Gastroesophageal sphincter (tissue), 4 donors: ENCODE results near the gene P3H1. TPM values are rescaled to one million over a fixed set of nuclear protein-coding genes. Genes with fewer than 3 reads are reported as not detected.
A peak's percentile ranks its signal among the peaks of the same experiment; 100 is the strongest.

ENCODE experiments used
- ATAC-seq: fragments of 150-250 bp; one replicate; pipeline ENCODE4 v1.9.1; 2016; ENCODE audit warnings: mild to moderate bottlenecking, moderate library complexity
- H3K27ac ChIP-seq, 4 donors: fragments of 200-600 bp; sonication (generic) in 3 of 4; 1 replicate in 3 of 4; 2 replicates in 1 of 4; pipeline ENCODE4 v1.5.1; 2016 to 2019
- H3K27me3 ChIP-seq: fragments of 200-600 bp; sonication (generic); one replicate; pipeline ENCODE4 v1.5.1; 2019
- H3K36me3 ChIP-seq, 2 donors: fragments of 200-600 bp; sonication (generic); one replicate each; pipeline ENCODE4 v1.5.1; 2019; ENCODE audit warnings: control low read depth in 1 of 2
- H3K4me1 ChIP-seq, 3 donors: fragments of 200-600 bp; sonication (generic); 1 replicate in 2 of 3; 2 replicates in 1 of 3; pipeline ENCODE4 v1.5.1; 2016 to 2019; ENCODE audit warnings: control low read depth in 2 of 3
- H3K4me3 ChIP-seq, 2 donors: fragments of 200-600 bp; sonication (generic); one replicate each; pipeline ENCODE4 v1.5.1; 2019; ENCODE audit warnings: mild to moderate bottlenecking in 1 of 2, moderate library complexity in 1 of 2
- H3K9me3 ChIP-seq, 3 donors: fragments of 200-600 bp; sonication (generic); one replicate each; pipeline ENCODE4 v1.5.1; 2017 to 2019; ENCODE audit warnings: control low read depth in 2 of 3
- EP300 ChIP-seq: sonication (generic); formaldehyde crosslinking; IDR thresholded peaks from one replicate; pipeline ENCODE4 v1.6.1; 2017; ENCODE audit warnings: antibody characterized with exemption, mild to moderate bottlenecking
- POLR2A ChIP-seq, 2 donors: fragments of 450-650 bp; IDR thresholded peaks; one replicate each; pipeline ENCODE4 v1.6.1; 2017; ENCODE audit warnings: antibody characterized with exemption in 2 of 2, mild to moderate bottlenecking in 2 of 2, moderate library complexity in 1 of 2
- POLR2AphosphoS5 ChIP-seq: sonication (generic); formaldehyde crosslinking; IDR thresholded peaks from one replicate; pipeline ENCODE4 v1.6.1; 2017; ENCODE audit warnings: antibody characterized with exemption
- WGBS, 2 donors: methylation state at CpG; one replicate each; pipeline ENCODE4 v1.1.5; 2018; ENCODE audit warnings: low coverage in 1 of 2; 5-methylcytosine and 5-hydroxymethylcytosine counted together
- total RNA-seq, 4 donors: library from RNA; depleted of rRNA; stranded (reverse); fragments of >200 nt; gene quantifications; one replicate each; pipeline ENCODE4 v1.1.0, GENCODE V29; 2016
- TF ChIP-seq, protein P1 (sequence below), 4 experiments: fragments of 200-600 bp in 2 of 4; fragments of 450-650 bp in 2 of 4; sonication (generic) in 1 of 4; IDR thresholded peaks; one replicate each; pipeline ENCODE4 v1.5.1; 2017 to 2019; ENCODE audit warnings: antibody characterized with exemption in 4 of 4, mild to moderate bottlenecking in 2 of 4, moderate library complexity in 2 of 4

Gene P3H1
- total RNA-seq, 4 donors from 2014 or later = 21.7 to 27.4 (median 23.0) TPM

DNA sequence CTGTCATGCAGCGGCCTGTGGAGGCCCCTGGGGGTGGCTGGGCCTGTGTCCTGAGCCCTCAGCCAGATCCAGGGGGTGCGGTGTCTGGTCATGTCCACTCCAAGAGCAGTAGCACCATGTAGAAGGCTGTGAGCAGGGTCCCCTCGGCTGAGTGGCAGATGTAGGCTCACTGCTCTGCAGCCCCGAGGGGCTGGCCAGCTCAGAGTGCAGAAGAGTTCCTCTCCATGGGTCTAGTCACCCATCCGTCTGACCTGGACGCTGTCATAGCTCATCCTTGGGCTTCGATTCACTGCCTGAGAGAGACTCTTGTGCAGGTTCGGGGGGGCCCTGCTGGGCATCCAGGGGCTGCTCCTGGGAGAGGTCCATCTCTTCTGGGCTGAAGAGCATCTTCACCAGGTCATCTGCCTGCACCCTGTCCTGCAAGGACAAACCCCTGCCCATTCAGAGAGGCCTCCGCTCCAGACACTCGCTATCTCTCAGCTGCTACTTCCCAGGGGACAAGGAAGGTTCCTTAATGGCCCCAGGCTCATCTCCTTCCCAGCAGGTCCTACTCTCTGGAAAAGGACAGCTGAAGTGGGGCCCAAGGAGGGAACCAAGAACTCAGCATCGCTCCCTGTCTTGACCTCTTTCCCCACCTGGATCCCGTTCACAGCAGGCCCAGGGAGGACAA lies 20.3 kb downstream of the P3H1 start:
- Histone ChIP-seq H3K4me1 (no peaks in the 10 kb centered on the region), H3K36me3 (peaks cover 0 to 56% of the 10 kb centered on the region in 2 donors), H3K27ac (no peak overlapping the region), H3K4me3 (no peak overlapping the region), H3K9me3 (no peaks in the 10 kb centered on the region), H3K27me3 (no peaks in the 10 kb centered on the region)
- TF ChIP-seq EP300 (no peak), POLR2A (IDR thresholded peaks at IDR 0.05) (no peak), POLR2AphosphoS5 (no peak)
- no peak for ATAC-seq
- WGBS, 2 donors = 80% methylated on average over 2 of the region's 12 CpGs; no CpG with 5 or more reads in 1 of the 2 donors

DNA sequence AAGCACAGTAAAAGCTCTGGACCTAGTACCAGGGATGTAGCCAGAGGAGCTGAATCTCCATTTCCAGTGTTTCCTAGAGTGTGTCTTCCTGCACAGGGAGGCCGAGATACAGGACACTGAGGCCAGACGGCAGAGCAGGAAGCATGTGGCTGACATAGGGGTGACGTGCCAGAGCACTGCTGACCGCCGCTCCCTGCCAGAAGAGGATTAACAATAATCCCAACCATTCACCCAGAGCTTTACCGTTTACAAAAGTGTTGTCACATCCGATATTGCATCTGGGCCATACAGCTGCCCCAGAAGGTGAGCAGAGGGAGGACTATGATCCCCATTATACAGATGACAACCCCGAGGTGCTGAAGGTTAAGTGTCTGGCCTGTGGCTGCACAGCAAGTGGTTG lies 21.0 kb downstream of the P3H1 start:
- no peaks in the 10 kb centered on the region for H3K4me1 ChIP-seq
- H3K9me3 ChIP-seq = no peaks in the 10 kb centered on the region
- TF ChIP-seq EP300 = no peak
- no peak for TF ChIP-seq POLR2A (IDR thresholded peaks at IDR 0.05)
- TF ChIP-seq POLR2AphosphoS5 = peak; percentile 51
- peak; percentile 50 for ATAC-seq
- H3K27ac ChIP-seq = no peak overlapping the region
- H3K4me3 ChIP-seq = no peak overlapping the region
- no peaks in the 10 kb centered on the region for H3K27me3 ChIP-seq
- peaks cover 0 to 53% of the 10 kb centered on the region in 2 donors for H3K36me3 ChIP-seq
- 39 to 80% methylated on average over 1 to 7 of the region's 8 CpGs for WGBS, 2 donors

DNA sequence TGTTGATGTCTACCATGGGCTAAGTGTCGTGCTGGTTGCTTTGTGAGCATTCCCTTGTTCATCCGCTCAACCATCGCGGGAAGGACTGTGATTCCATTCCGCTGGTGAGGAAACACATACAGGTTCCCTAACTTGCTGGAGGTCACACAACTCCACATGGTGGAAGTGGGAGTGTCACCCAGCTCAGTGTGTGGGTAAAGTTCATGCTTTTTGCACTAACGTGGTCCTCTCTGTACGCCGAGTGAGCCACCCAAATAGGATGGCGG lies 22.7 kb downstream of the P3H1 start:
- TF ChIP-seq EP300 (no peak), POLR2A (IDR thresholded peaks at IDR 0.05) (no peak), POLR2AphosphoS5 (no peak)
- TF ChIP-seq, protein P1, sequence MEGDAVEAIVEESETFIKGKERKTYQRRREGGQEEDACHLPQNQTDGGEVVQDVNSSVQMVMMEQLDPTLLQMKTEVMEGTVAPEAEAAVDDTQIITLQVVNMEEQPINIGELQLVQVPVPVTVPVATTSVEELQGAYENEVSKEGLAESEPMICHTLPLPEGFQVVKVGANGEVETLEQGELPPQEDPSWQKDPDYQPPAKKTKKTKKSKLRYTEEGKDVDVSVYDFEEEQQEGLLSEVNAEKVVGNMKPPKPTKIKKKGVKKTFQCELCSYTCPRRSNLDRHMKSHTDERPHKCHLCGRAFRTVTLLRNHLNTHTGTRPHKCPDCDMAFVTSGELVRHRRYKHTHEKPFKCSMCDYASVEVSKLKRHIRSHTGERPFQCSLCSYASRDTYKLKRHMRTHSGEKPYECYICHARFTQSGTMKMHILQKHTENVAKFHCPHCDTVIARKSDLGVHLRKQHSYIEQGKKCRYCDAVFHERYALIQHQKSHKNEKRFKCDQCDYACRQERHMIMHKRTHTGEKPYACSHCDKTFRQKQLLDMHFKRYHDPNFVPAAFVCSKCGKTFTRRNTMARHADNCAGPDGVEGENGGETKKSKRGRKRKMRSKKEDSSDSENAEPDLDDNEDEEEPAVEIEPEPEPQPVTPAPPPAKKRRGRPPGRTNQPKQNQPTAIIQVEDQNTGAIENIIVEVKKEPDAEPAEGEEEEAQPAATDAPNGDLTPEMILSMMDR (IDR thresholded peaks at IDR 0.05) = no peak
- Histone ChIP-seq H3K27me3 (no peaks in the 10 kb centered on the region), H3K4me1 (no peaks in the 10 kb centered on the region), H3K27ac (no peak overlapping the region), H3K36me3 (peaks cover 0 to 35% of the 10 kb centered on the region in 2 donors), H3K4me3 (no peak overlapping the region), H3K9me3 (no peaks in the 10 kb centered on the region)
- ATAC-seq = no peak
- WGBS, 2 donors = 93 to 94% methylated on average over 3 to 9 of the region's 9 CpGs

DNA sequence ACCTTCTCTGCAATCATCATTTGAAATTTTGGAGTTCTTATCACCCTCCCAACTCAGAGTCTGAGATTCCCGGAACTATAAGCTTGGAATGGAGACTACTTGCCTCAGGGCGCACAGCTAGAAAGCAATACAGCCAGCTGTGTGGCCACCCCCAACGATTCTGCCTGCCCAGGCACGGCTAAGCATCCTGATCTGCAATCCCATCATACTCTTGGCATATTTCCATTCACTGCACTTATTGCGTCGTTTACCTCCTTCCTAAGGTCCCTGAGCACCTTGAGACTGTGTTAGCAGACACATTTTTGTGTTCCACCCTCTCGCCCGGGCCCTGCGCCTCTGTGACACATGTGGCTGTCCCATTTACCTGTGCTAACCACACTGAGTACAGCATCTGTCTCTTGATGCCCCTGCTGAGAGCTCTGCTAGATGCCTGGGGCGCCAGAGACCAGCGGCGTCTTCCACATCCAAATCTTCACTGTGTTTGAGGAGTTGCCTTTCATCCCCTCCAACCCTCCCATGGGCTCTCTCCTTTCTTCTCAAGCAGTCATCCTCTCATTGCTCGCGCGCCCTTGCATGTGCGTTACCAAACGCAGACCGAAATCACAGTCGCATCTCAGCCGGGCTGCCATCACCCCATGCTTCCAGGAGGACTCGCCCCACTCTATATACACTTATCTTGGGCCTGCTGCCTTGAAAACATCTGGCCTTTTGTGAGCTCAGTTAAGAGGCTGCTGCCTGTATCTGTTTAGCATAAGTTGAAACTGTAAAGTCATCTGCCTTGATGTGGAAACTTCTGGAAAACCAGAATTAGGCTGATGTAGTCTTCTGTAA lies 23.3 kb downstream of the P3H1 start:
- no peak for TF ChIP-seq EP300
- TF ChIP-seq POLR2AphosphoS5 = no peak
- TF ChIP-seq, protein P1 (IDR thresholded peaks at IDR 0.05) = no peak
- TF ChIP-seq POLR2A (IDR thresholded peaks at IDR 0.05) = no peak
- no peaks in the 10 kb centered on the region for H3K9me3 ChIP-seq
- H3K27me3 ChIP-seq = no peaks in the 10 kb centered on the region
- no peak overlapping the region for H3K27ac ChIP-seq
- WGBS, 2 donors = 75 to 76% methylated on average over 15 to 17 of the region's 21 CpGs
- no peaks in the 10 kb centered on the region for H3K4me1 ChIP-seq
- peaks cover 0 to 30% of the 10 kb centered on the region in 2 donors for H3K36me3 ChIP-seq
- no peak for ATAC-seq
- no peak overlapping the region for H3K4me3 ChIP-seq

DNA sequence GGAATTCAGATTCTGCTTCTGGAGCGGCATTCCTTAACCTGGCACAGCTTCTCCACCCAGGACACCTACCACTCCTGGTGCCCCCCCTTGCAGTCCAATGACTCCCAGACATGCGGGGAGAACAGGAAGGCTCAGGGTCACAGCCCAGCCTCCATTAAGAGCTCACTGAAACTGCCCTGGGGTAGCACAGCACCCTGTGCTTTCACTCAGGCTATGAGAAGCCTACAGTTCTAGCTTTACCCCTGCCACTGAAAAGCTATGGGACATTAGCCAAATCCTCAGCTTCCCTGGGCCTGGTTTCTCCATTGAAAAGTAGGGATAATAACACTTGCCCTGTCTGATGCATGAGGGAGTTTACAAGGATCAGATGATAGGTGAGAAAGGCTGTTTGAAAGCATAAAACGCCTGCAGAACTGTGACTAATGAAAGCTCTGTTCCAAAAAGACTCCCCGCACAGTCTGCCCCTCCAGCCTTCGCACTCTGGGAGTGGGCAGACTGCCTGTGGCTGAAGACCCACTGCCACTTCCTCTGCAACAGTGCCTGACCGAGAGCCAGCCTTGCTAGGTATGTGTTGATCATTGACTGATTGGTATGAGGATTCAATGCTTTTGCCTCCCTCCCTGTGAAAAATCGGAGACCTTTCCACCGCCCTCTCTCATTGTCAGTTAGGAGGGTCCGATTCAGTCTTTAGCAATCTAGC lies 24.1 kb downstream of the P3H1 start:
- no peak for ATAC-seq
- H3K4me1 ChIP-seq = no peaks in the 10 kb centered on the region
- no peak overlapping the region for H3K4me3 ChIP-seq
- 82 to 92% methylated on average over 6 to 7 of the region's 9 CpGs for WGBS, 2 donors
- TF ChIP-seq, protein P1 (IDR thresholded peaks at IDR 0.05) = no peak
- TF ChIP-seq POLR2A (IDR thresholded peaks at IDR 0.05) (no peak), POLR2AphosphoS5 (no peak), EP300 (no peak)
- no peak overlapping the region for H3K27ac ChIP-seq
- no peaks in the 10 kb centered on the region for H3K9me3 ChIP-seq
- no peaks in the 10 kb centered on the region for H3K27me3 ChIP-seq
- H3K36me3 ChIP-seq = peaks cover 0 to 22% of the 10 kb centered on the region in 2 donors
